HFFc6 (cell line): ENCODE results near the gene FMN1. TPM values are rescaled to one million over a fixed set of nuclear protein-coding genes. Genes with fewer than 3 reads are reported as not detected.

ENCODE experiments used
- DNase-seq: peaks from one replicate; pipeline ENCODE4 v3.0.0-alpha.2; 2018
- H3K27ac Mint-ChIP-seq: 2 replicates; pipeline ENCODE4 v1.8.0; 2020; ENCODE audit warnings: mild to moderate bottlenecking, mixed read lengths
- H3K27me3 Mint-ChIP-seq: 2 replicates; pipeline ENCODE4 v1.8.0; 2021; ENCODE audit warnings: mild to moderate bottlenecking, moderate library complexity, mixed read lengths; ENCODE audit not compliant: insufficient read depth
- H3K36me3 Mint-ChIP-seq: 2 replicates; pipeline ENCODE4 v1.8.0; 2021; ENCODE audit warnings: low read depth, mixed read lengths
- H3K4me1 Mint-ChIP-seq: 2 replicates; pipeline ENCODE4 v1.8.0; 2020; ENCODE audit warnings: low read depth, mixed read lengths
- H3K4me3 Mint-ChIP-seq: 2 replicates; pipeline ENCODE4 v1.8.0; 2020; ENCODE audit warnings: mild to moderate bottlenecking, moderate library complexity, mixed read lengths
- H3K9me3 Mint-ChIP-seq: 2 replicates; pipeline ENCODE4 v1.8.0; 2020; ENCODE audit warnings: mild to moderate bottlenecking, mixed read lengths
- CTCF ChIP-seq: fragments of 200-600 bp; sonication (generic); IDR thresholded peaks from 2 replicates; pipeline ENCODE4 v1.5.0; 2021; ENCODE audit warnings: antibody characterized with exemption, mild to moderate bottlenecking
- total RNA-seq, 6 experiments: library from RNA; stranded (reverse); fragmentation: NEBNext Ultra II Directional; extraction: Animal tissue kit (Norgen Biotek cat#: 25700); gene quantifications; 2 replicates in 1 of 6; 3 replicates in 5 of 6; pipeline ENCODE4 v1.2.3, GENCODE V29; 2021

The FMN1 gene
- total RNA-seq, 6 experiments from 2014 or later = 8.3 to 14.0 (median 12.6) TPM

DNA sequence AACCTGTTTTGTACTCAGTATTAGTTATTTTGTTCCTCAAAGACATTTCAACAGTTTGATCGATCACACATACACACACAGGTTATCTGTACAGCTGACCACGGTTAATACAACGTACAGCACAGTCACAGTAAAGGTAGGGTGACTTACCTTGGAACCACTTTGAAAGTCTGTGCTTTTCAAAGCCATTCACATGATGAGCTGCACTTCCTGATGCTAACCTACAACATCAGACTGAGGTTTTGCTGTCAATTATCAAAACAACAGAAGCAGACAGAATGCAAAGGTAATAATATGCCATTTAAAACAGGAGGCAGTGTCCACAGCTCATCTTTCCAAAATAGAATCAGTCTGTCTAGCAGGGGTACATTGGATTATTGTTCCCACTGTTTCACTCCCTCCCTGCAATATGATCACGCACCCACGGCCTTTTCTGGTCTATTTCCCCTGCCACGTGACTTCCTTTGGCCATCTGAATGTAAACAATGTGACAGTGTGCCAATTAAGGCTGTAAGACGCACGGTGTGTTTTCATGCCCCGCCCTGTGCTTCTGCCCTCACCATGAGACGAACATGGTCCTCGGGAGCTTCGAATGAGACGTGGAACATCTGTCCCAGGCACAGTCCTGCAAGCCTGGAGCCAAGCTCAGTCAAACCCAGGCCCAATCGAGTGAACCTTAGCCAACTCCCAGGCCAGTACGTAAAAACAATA lies 102.4 kb downstream of the FMN1 start:
- Mint-ChIP-seq H3K4me3 (no peak overlapping the region), H3K27ac (0 out of 2 replicates have a peak overlapping the region, but pooled peaks have one; percentile 24), H3K36me3 (peaks cover 6% of the 10 kb centered on the region; the same call in 1 of the 2 replicates), H3K27me3 (peaks cover 3% of the 10 kb centered on the region; the same call in 1 of the 2 replicates), H3K9me3 (no peaks in the 10 kb centered on the region), H3K4me1 (peaks cover 77% of the 10 kb centered on the region)
- no peak for TF ChIP-seq CTCF
- no peak for DNase-seq

GRCh38 chr15:33089878-33090757 lies 104.4 kb downstream of the FMN1 start:
- H3K27ac Mint-ChIP-seq = no peak overlapping the region
- no peak for TF ChIP-seq CTCF
- no peak overlapping the region for H3K4me3 Mint-ChIP-seq
- H3K4me1 Mint-ChIP-seq = peaks cover 68% of the 10 kb centered on the region
- H3K36me3 Mint-ChIP-seq = no peaks in the 10 kb centered on the region; the same call in 1 of the 2 replicates
- DNase-seq = peak; percentile 76
- H3K27me3 Mint-ChIP-seq = peaks cover 3% of the 10 kb centered on the region; the same call in 1 of the 2 replicates
- no peaks in the 10 kb centered on the region for H3K9me3 Mint-ChIP-seq

DNA sequence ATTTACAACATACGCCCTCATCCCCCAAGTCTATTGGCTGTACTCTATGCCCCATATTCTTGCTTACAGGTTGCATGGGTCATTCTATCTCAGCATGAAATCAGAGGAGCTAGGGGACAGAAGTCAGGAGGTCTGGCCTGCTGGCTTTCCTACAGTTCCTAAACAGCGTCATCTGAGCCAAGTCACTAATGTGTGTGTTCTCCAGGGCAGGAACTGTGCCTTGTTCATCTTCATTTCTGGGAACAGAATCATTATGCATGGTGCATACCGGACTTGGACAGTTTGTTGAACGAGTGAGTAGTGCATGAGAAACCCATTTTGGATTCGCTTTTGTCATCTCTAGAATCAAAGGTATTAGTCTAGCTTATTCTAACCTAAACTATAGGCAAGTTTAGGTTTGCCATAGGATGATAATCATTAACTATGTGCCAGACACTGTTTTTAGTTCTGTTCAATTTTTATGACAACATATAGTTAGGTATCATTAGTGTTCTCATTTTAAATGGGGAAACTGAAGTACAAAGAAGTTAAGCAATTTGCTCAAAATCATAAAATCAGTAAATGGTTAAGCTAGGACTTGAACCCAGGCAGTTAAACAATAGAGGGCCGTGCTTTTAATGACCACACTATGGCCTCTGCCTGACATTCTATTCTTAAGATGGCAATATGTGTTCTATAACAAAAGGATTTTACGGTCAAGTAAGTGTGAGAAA lies 105.2 kb downstream of the FMN1 start:
- Mint-ChIP-seq H3K36me3 (no peaks in the 10 kb centered on the region; the same call in 1 of the 2 replicates), H3K27me3 (peaks cover 3% of the 10 kb centered on the region; the same call in 1 of the 2 replicates), H3K4me3 (no peak overlapping the region), H3K9me3 (no peaks in the 10 kb centered on the region), H3K27ac (peak overlapping the region; percentile 51), H3K4me1 (peaks cover 67% of the 10 kb centered on the region)
- TF ChIP-seq CTCF = no peak
- DNase-seq = no peak

DNA sequence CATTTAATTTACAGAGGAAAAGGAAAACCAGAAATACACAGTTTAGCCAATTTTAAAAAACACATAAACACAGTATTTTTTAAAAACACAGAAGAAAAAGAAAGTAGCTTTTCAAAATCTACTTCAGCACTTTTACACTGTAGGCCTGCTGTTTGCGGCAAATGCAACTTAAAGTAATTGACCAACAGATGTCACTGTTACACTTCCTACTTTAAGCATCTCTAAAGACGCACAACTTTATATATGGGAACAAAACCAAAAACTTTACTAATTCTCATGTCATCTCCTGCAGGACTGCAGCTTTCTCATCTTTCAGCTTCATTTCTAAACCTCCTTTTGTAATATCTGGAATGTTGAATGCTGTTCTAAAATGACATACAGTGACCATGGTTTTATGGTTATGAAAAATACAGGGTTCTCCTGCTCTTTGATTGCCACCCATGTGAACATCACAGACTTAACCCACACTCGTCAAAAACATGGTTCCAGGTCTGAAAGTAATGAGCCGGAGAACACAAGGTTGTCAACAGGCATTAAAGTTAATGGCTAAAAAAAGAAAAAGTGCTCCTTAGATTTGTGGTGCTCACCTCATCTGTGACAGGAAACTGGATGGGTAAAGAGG lies 107.9 kb downstream of the FMN1 start:
- TF ChIP-seq CTCF = peak; percentile 84
- H3K27ac Mint-ChIP-seq = 0 out of 2 replicates have a peak overlapping the region, but pooled peaks have one; percentile 13

GRCh38 chr15:33084661-33085060 lies 109.9 kb downstream of the FMN1 start:
- Mint-ChIP-seq H3K4me3 (no peak overlapping the region), H3K27ac (no peak overlapping the region), H3K4me1 (peaks cover 48% of the 10 kb centered on the region), H3K9me3 (no peaks in the 10 kb centered on the region), H3K36me3 (no peaks in the 10 kb centered on the region; the same call in 1 of the 2 replicates), H3K27me3 (no peaks in the 10 kb centered on the region; the same call in 1 of the 2 replicates)
- TF ChIP-seq CTCF = no peak
- no peak for DNase-seq

More for the DNA sequence above, 107.9 kb downstream of the FMN1 start:
- no peaks in the 10 kb centered on the region for H3K9me3 Mint-ChIP-seq
- peak; percentile 68 for DNase-seq
- H3K4me3 Mint-ChIP-seq = no peak overlapping the region
- H3K4me1 Mint-ChIP-seq = peaks cover 53% of the 10 kb centered on the region
- H3K36me3 Mint-ChIP-seq = no peaks in the 10 kb centered on the region; the same call in 1 of the 2 replicates
- H3K27me3 Mint-ChIP-seq = 0 out of 2 replicates have a peak, but pooled peaks cover 3% of the 10 kb centered on the region
